Smooth muscle cell (in vitro differentiated cells): ENCODE measurements around the gene PDE8A. TPM values are rescaled to one million over a fixed set of nuclear protein-coding genes. Genes with fewer than 3 reads are reported as not detected.
A peak's percentile ranks its signal among the peaks of the same experiment; 100 is the strongest.

Source experiments
- DNase-seq: peaks from one replicate; lab custom pipeline; 2025; ENCODE audit not compliant: unreplicated experiment; lab: John Stamatoyannopoulos, UW
- H2AFZ ChIP-seq: fragments of 200-600 bp; sonication (generic); 2 replicates; pipeline ENCODE4 v1.6.0; 2016; ENCODE audit warnings: antibody characterized with exemption, low read depth, mild to moderate bottlenecking
- H3F3A ChIP-seq: fragments of 200-600 bp; sonication (generic); 2 replicates; pipeline ENCODE4 v1.6.0; 2017; ENCODE audit warnings: antibody characterized with exemption, low read depth
- H3K27ac ChIP-seq: fragments of 200-600 bp; sonication (generic); 2 replicates; pipeline ENCODE4 v1.5.1; 2016; ENCODE audit warnings: low read depth, mild to moderate bottlenecking
- H3K27me3 ChIP-seq: fragments of 200-600 bp; sonication (generic); 2 replicates; pipeline ENCODE4 v1.6.1; 2016; ENCODE audit warnings: low read depth, mild to moderate bottlenecking
- H3K36me3 ChIP-seq: fragments of 200-600 bp; sonication (generic); 2 replicates; pipeline ENCODE4 v1.5.1; 2016; ENCODE audit warnings: low read depth
- H3K4me1 ChIP-seq: fragments of 200-600 bp; sonication (generic); 2 replicates; pipeline ENCODE4 v1.5.1; 2016; ENCODE audit warnings: low read depth
- H3K4me2 ChIP-seq: fragments of 200-600 bp; sonication (generic); 2 replicates; pipeline ENCODE4 v1.6.0; 2016; ENCODE audit warnings: mild to moderate bottlenecking
- H3K4me3 ChIP-seq: fragments of 200-600 bp; sonication (generic); 2 replicates; pipeline ENCODE4 v1.5.1; 2016; ENCODE audit warnings: mild to moderate bottlenecking
- H3K79me2 ChIP-seq: fragments of 200-600 bp; sonication (generic); 2 replicates; pipeline ENCODE4 v1.6.0; 2016; ENCODE audit warnings: low read depth, mild to moderate bottlenecking
- H3K9ac ChIP-seq: fragments of 200-600 bp; sonication (generic); 2 replicates; pipeline ENCODE4 v1.6.0; 2016; ENCODE audit warnings: low read depth
- H3K9me3 ChIP-seq: fragments of 200-600 bp; sonication (generic); replicated peaks from 2 replicates; pipeline ENCODE4 v1.5.1; 2016; ENCODE audit warnings: low read depth
- H4K20me1 ChIP-seq: fragments of 200-600 bp; sonication (generic); 2 replicates; pipeline ENCODE4 v1.6.0; 2016; ENCODE audit warnings: low read depth
- WGBS: methylation state at CpG from one replicate; pipeline ENCODE4 v1.1.7; 2016; ENCODE audit warnings: low lambda C conversion rate; 5-methylcytosine and 5-hydroxymethylcytosine counted together
- polyA plus RNA-seq: library from polyadenylated mRNA; unstranded; fragments of >200 nt; fragmentation: Nextera tagmentation; extraction: Ambion mirVana; gene quantifications from 2 replicates; pipeline ENCODE4 v1.2.1, GENCODE V29; 2016
- total RNA-seq: library from RNA; depleted of rRNA; stranded (reverse); fragments of >200 nt; gene quantifications from 2 replicates; pipeline ENCODE4 v1.2.3, GENCODE V29; 2014
- TF ChIP-seq, protein P1 (sequence below): fragments of 200-600 bp; sonication (generic); IDR thresholded peaks from 2 replicates; pipeline ENCODE4 v1.5.1; 2017; ENCODE audit warnings: borderline replicate concordance, mild to moderate bottlenecking, antibody characterized with exemption; ENCODE audit not compliant: insufficient read depth, poor library complexity, severe bottlenecking

The PDE8A gene
- total and polyA plus RNA-seq, 2 experiments from 2014 or later, result 5.5 to 19.8 TPM

DNA sequence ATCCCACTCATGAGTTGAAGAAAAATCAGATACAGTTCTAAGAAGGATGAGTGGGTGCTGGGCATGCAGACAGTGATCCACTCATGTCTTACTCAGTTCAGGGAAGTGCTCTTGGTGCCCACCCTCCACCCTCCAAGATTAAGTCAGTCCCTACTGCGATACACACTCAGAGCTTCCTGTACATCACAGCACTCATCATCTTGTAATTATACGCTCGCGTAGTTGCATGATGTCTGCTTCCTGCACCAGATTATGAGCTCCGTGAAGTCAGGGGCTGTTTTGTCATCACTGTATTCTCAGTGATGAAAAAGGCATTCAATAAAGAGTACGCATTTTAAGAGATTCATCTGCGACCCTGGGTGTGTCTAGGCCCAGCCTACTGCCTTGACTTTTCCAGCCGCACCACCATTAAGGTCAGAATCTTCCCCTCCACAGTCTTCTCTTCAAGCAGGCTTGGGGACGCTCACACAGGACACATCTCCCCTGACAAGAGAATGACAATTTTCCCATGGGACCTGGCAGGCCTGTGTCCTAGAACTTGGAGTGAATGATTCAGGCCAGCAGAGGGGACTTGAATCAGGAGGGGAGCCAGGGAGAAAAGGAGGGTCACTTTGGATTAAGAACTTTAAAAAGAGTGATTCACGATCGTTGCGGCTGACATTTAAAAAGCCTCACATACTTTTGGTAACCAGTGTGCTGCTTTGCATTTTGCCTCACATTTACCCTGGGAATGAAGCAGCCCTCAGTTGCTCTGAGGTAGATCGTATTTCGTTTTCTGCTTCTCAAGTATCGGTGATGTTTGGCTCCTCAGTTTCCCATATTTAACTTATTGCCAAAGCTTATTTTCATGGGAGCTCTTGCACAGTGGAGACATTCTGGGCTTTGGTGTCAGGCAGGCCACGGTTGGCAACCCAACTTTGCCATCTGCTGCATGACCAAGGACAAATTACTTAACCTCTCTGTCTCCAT, 7.9 kb upstream of the PDE8A start:
- H2AFZ ChIP-seq, result no peak overlapping the region
- H3K4me2 ChIP-seq, result no peak overlapping the region
- DNase-seq, result no peak

DNA sequence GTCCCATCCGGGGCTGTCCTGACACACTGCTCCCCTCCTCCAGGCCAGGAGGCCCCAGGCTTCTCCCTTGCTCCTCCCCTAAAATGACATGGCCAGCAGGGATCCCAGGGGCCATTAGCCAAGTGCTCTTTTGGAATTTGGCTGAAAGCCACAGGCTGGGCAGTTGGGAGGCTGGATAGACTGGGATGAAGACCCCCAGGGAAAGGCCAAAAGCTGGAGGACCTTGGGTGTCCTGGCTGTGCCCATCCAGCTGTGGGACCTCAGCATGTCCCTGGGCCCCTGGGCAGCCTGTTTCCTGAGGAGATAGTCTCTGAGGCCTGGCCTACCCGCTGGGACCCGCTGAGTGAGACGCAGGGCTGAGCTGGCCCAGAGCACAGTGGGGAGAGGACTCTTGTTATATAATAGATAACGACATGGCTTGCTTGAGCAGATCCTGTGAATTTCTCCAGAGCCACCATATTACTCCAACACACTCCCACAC, 5.7 kb upstream of the PDE8A start:
- TF ChIP-seq, protein P1, sequence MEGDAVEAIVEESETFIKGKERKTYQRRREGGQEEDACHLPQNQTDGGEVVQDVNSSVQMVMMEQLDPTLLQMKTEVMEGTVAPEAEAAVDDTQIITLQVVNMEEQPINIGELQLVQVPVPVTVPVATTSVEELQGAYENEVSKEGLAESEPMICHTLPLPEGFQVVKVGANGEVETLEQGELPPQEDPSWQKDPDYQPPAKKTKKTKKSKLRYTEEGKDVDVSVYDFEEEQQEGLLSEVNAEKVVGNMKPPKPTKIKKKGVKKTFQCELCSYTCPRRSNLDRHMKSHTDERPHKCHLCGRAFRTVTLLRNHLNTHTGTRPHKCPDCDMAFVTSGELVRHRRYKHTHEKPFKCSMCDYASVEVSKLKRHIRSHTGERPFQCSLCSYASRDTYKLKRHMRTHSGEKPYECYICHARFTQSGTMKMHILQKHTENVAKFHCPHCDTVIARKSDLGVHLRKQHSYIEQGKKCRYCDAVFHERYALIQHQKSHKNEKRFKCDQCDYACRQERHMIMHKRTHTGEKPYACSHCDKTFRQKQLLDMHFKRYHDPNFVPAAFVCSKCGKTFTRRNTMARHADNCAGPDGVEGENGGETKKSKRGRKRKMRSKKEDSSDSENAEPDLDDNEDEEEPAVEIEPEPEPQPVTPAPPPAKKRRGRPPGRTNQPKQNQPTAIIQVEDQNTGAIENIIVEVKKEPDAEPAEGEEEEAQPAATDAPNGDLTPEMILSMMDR, result no peak
- no peak overlapping the region for H2AFZ ChIP-seq
- 79% methylated on average over 5 of the region's 5 CpGs for WGBS
- H3K4me3 ChIP-seq, result no peak overlapping the region
- H3K27me3 ChIP-seq, result no peaks in the 10 kb centered on the region
- no peak for DNase-seq
- H3K4me1 ChIP-seq, result peaks cover 4% of the 10 kb centered on the region
- H3K4me2 ChIP-seq, result no peak overlapping the region
- peaks cover 3% of the 10 kb centered on the region for H3F3A ChIP-seq
- no peaks in the 10 kb centered on the region for H4K20me1 ChIP-seq
- no peaks in the 10 kb centered on the region for H3K79me2 ChIP-seq
- no peaks in the 10 kb centered on the region for H3K9me3 ChIP-seq
- H3K27ac ChIP-seq, result no peak overlapping the region
- no peak overlapping the region for H3K9ac ChIP-seq
- H3K36me3 ChIP-seq, result no peaks in the 10 kb centered on the region

More for the DNA sequence above, 7.9 kb upstream of the PDE8A start:
- peak overlapping the region; percentile 22 for H3K27ac ChIP-seq
- H3F3A ChIP-seq, result no peaks in the 10 kb centered on the region
- no peaks in the 10 kb centered on the region for H3K27me3 ChIP-seq
- no peak overlapping the region for H3K9ac ChIP-seq
- H3K4me3 ChIP-seq, result no peak overlapping the region
- H4K20me1 ChIP-seq, result no peaks in the 10 kb centered on the region
- no peaks in the 10 kb centered on the region for H3K9me3 ChIP-seq
- no peaks in the 10 kb centered on the region for H3K4me1 ChIP-seq
- no peaks in the 10 kb centered on the region for H3K79me2 ChIP-seq
- WGBS, result 81% methylated on average over 16 of the region's 16 CpGs
- no peaks in the 10 kb centered on the region for H3K36me3 ChIP-seq
- TF ChIP-seq, protein P1, result no peak

DNA sequence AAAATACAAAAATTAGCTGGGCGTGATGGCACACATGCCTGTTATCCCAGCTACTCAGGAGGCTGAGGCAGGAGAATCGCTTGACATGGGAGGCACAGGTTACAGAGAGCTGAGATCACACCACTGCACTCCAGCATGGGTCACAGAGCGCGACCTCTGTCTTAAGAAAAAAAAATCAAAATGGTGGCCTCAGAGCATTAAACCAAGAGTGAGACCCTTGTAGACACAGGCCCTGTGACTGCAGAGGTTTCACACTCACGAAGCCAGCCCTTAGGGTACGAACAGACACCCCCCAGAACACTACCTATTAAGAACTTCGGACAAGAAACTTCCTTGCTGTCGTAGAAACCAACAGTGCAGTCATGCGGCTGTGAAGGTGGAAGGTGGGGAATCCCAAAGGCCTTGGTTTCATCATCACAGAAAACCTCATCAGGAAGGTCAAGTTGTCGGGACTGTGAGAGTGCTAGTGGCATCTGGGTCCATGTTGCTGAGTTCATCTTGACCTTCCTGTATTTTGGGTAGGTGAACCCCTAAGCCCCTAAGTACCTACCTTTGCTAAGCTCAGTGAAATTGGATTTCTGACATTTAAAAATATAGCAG, 4.8 kb upstream of the PDE8A start:
- H3K27me3 ChIP-seq, result no peaks in the 10 kb centered on the region
- H4K20me1 ChIP-seq, result no peaks in the 10 kb centered on the region
- H3F3A ChIP-seq, result peaks cover 3% of the 10 kb centered on the region
- no peaks in the 10 kb centered on the region for H3K79me2 ChIP-seq
- 94% methylated on average over 10 of the region's 10 CpGs for WGBS
- no peaks in the 10 kb centered on the region for H3K36me3 ChIP-seq
- H3K4me3 ChIP-seq, result no peak overlapping the region
- no peak overlapping the region for H3K9ac ChIP-seq
- no peak for DNase-seq
- no peak overlapping the region for H2AFZ ChIP-seq
- no peak overlapping the region for H3K4me2 ChIP-seq
- peaks cover 4% of the 10 kb centered on the region for H3K4me1 ChIP-seq
- TF ChIP-seq, protein P1, result no peak
- H3K27ac ChIP-seq, result no peak overlapping the region
- no peaks in the 10 kb centered on the region for H3K9me3 ChIP-seq
